SJCRH30 (cell line): ENCODE measurements around the gene XCR1. TPM values are rescaled to one million over a fixed set of nuclear protein-coding genes. Genes with fewer than 3 reads are reported as not detected.
"Not testable (repeated sequence)": the region's sequence is repeated elsewhere in the genome, so short reads cannot be mapped to it uniquely, and the experiment has no call there.

Experiments
- DNase-seq, 2 experiments: peaks; one replicate each; pipeline ENCODE4 v3.0.0-alpha.2; 2015 to 2020
- H3K27ac ChIP-seq: fragments of 250-450 bp; sonication (Bioruptor Pico); 2 replicates; pipeline ENCODE4 v1.5.1; 2020; ENCODE audit warnings: mild to moderate bottlenecking, moderate library complexity
- H3K27me3 ChIP-seq: fragments of 250-450 bp; sonication (Bioruptor Pico); 2 replicates; pipeline ENCODE4 v1.5.1; 2020; ENCODE audit warnings: mild to moderate bottlenecking, moderate library complexity
- H3K36me3 ChIP-seq: fragments of 250-450 bp; sonication (Bioruptor Pico); 2 replicates; pipeline ENCODE4 v1.5.1; 2020; ENCODE audit warnings: mild to moderate bottlenecking, moderate library complexity
- H3K4me1 ChIP-seq: fragments of 250-450 bp; sonication (Bioruptor Pico); 2 replicates; pipeline ENCODE4 v1.5.1; 2020; ENCODE audit warnings: mild to moderate bottlenecking, moderate library complexity
- H3K4me3 ChIP-seq: fragments of 250-450 bp; sonication (Bioruptor Pico); 2 replicates; pipeline ENCODE4 v1.5.1; 2020; ENCODE audit warnings: mild to moderate bottlenecking, moderate library complexity
- H3K9me3 ChIP-seq: fragments of 250-450 bp; sonication (Bioruptor Pico); replicated peaks from 2 replicates; pipeline ENCODE4 v1.5.1; 2020; ENCODE audit warnings: mild to moderate bottlenecking, moderate library complexity
- total RNA-seq: library from RNA; depleted of rRNA; stranded (reverse); fragments of >200 nt; shearing (Covaris generic); gene quantifications from 2 replicates; pipeline ENCODE4 v1.2.3, GENCODE V29; 2014

Gene XCR1
- total RNA-seq, 1 experiment from 2014 or later, result not detected

DNA sequence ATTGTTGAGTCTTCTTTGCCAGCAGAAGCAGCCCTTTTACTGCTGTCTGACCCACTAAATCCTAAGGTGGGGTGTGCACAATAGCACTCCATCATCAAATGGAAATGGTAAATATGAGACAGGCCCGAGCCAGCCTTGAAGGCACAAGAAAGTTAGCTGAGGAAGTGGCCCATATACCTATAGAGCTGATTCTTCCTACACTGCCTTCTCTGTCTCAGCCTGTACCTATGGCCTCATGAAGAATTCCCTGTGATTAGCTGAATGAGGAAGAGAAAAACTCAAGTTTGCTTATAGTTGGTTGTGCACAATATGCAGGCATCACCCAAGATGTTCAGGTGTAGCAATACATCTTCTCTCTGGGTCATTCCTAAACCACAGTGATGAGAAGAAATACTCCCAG lies 31.7 kb upstream of the XCR1 start:
- H3K27ac ChIP-seq, result no peak overlapping the region
- no peaks in the 10 kb centered on the region for H3K36me3 ChIP-seq
- H3K9me3 ChIP-seq, result no peaks in the 10 kb centered on the region
- no peak overlapping the region for H3K4me3 ChIP-seq
- no peaks in the 10 kb centered on the region for H3K4me1 ChIP-seq
- DNase-seq, result no peak
- H3K27me3 ChIP-seq, result no peaks in the 10 kb centered on the region

GRCh38 chr3:46057716-46058115 lies 30.4 kb upstream of the XCR1 start:
- Histone ChIP-seq H3K27me3 (no peaks in the 10 kb centered on the region), H3K9me3 (no peaks in the 10 kb centered on the region), H3K4me1 (no peaks in the 10 kb centered on the region), H3K27ac (no peak overlapping the region), H3K36me3 (no peaks in the 10 kb centered on the region), H3K4me3 (no peak overlapping the region)
- no peak for DNase-seq

- Histone ChIP-seq H3K36me3 (no peaks in the 10 kb centered on the region), H3K27ac (no peak overlapping the region), H3K27me3 (no peaks in the 10 kb centered on the region)
These were observed 29.4 kb upstream of the XCR1 start for GRCh38 chr3:46056686-46057085.

DNA sequence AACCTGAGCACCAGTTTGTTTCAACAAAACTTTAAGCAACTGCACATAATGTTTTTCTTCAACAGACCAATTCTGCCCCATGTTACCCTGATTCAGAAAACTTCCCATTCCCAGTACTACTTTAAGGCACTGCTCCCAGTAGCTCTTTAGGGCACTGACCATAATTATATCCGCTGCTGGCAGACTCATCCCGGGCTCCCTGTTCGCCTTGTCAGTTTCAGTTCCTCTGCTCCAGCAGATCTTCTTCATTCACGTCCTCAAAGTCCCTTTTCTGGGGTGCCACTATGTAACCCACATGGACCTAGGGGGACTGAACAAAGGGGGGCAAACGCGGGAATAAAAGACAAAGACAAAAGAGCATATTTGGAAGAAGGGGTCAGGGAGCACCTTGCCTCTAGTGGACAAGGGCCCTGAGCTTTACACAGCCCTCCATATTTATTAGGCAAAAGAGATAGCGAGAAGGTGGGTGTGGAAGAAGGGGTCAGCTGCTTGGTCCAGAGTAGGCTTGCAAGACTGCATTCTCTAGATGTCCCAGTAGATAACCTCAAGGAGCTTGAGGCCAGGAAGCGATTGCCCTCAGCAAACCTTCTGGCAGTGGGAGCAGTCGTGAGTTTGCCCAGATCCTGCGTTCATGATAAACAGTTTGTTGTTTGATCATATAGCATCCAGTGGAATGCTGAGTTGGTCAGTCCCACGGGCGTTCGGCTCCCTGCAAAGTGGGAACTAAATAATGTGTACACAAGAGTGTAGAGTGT lies 26.7 kb upstream of the XCR1 start:
- H3K27me3 ChIP-seq, result not testable (repeated sequence)

More at GRCh38 chr3:46056686-46057085, 29.4 kb upstream of the XCR1 start:
- no peak overlapping the region for H3K4me3 ChIP-seq
- no peaks in the 10 kb centered on the region for H3K4me1 ChIP-seq
- no peak for DNase-seq
- no peaks in the 10 kb centered on the region for H3K9me3 ChIP-seq

GRCh38 chr3:46053265-46053664 lies 26.0 kb upstream of the XCR1 start:
- not testable (repeated sequence) for H3K9me3 ChIP-seq, H3K4me3 ChIP-seq, H3K27ac ChIP-seq, DNase-seq, H3K27me3 ChIP-seq, H3K36me3 ChIP-seq, H3K4me1 ChIP-seq

More for the DNA sequence above, 26.7 kb upstream of the XCR1 start:
- H3K4me3 ChIP-seq, DNase-seq, H3K9me3 ChIP-seq, H3K27ac ChIP-seq, H3K4me1 ChIP-seq, H3K36me3 ChIP-seq: not testable (repeated sequence)

GRCh38 chr3:46052531-46052930 lies 25.2 kb upstream of the XCR1 start:
- Histone ChIP-seq H3K27ac (no peak overlapping the region), H3K27me3 (no peaks in the 10 kb centered on the region), H3K9me3 (no peaks in the 10 kb centered on the region), H3K4me1 (no peaks in the 10 kb centered on the region), H3K36me3 (no peaks in the 10 kb centered on the region), H3K4me3 (no peak overlapping the region)
- no peak for DNase-seq

DNA sequence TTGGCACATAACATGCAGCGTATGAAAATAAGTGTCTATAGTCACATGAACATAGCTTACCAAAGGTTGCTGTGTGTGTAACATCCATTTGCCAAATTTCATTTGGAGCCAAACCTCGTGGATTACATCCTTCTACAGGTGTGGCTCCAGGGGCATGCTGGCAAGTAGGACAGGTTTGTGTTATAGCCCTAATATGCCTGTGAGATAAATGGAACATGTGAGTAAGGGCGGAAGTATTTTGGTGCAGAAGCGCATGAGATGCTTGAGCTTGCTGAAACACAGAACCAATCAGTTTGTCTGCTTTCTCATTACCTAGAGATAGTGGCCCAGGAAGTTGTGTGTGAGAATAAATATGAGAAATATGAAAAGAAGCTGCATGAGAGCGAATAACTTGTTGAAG lies 21.8 kb upstream of the XCR1 start:
- Histone ChIP-seq H3K4me1 (no peaks in the 10 kb centered on the region), H3K27me3 (no peaks in the 10 kb centered on the region), H3K27ac (no peak overlapping the region), H3K9me3 (no peaks in the 10 kb centered on the region), H3K36me3 (no peaks in the 10 kb centered on the region), H3K4me3 (no peak overlapping the region)
- no peak for DNase-seq

DNA sequence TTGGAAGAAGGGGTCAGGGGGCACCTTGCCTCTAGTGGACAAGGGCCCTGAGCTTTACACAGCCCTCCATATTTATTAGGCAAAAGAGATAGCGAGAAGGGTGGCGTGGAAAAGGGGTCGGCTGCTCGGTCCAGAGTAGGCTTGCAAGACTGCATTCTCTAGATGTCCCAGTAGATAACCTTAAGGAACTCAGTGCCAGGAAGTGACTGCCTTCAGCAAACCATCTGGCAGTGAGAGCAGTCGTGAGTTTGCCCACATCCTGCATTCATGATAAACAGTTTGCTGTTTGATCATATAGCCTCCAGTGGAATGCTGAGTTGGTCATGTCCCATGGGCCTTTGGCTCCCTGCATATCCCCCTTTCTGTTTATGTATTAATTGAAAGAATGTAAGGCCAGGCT lies 18.9 kb upstream of the XCR1 start:
- H3K9me3 ChIP-seq, H3K27me3 ChIP-seq, H3K27ac ChIP-seq, H3K4me1 ChIP-seq, H3K36me3 ChIP-seq, H3K4me3 ChIP-seq, DNase-seq: not testable (repeated sequence)

- no peak for DNase-seq
- no peaks in the 10 kb centered on the region for H3K9me3 ChIP-seq
- no peaks in the 10 kb centered on the region for H3K27me3 ChIP-seq
These were observed 11.6 kb upstream of the XCR1 start for GRCh38 chr3:46038916-46039315.

GRCh38 chr3:46038071-46038470 lies 10.8 kb upstream of the XCR1 start:
- H3K27ac ChIP-seq, DNase-seq: not testable (repeated sequence)

More at GRCh38 chr3:46038916-46039315, 11.6 kb upstream of the XCR1 start:
- H3K36me3 ChIP-seq, result no peaks in the 10 kb centered on the region
- no peak overlapping the region for H3K27ac ChIP-seq
- H3K4me3 ChIP-seq, result no peak overlapping the region
- no peaks in the 10 kb centered on the region for H3K4me1 ChIP-seq

DNA sequence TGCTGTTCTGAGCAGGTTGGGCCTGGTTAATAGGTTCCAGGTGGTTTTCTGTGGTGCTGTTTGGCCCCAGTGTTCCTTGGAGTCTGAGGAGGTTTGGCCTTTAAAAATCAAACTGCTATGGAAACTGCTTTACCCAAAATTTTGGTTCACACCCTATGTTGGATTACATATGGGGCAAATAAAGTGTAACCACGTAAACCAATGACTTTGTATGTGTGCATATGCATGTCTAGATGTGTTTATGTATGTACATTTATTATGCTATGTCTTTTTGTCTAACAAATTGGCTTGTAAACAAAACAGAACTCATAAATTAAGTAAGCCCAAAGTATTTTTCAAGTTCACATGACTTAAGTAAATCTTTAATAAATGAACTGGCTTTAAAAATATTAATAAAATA lies 8.9 kb upstream of the XCR1 start:
- Histone ChIP-seq H3K9me3 (no peaks in the 10 kb centered on the region), H3K4me1 (no peaks in the 10 kb centered on the region), H3K4me3 (no peak overlapping the region), H3K36me3 (no peaks in the 10 kb centered on the region), H3K27me3 (no peaks in the 10 kb centered on the region), H3K27ac (no peak overlapping the region)
- DNase-seq, result no peak

More at GRCh38 chr3:46038071-46038470, 10.8 kb upstream of the XCR1 start:
- not testable (repeated sequence) for H3K27me3 ChIP-seq, H3K4me1 ChIP-seq, H3K36me3 ChIP-seq, H3K9me3 ChIP-seq, H3K4me3 ChIP-seq

DNA sequence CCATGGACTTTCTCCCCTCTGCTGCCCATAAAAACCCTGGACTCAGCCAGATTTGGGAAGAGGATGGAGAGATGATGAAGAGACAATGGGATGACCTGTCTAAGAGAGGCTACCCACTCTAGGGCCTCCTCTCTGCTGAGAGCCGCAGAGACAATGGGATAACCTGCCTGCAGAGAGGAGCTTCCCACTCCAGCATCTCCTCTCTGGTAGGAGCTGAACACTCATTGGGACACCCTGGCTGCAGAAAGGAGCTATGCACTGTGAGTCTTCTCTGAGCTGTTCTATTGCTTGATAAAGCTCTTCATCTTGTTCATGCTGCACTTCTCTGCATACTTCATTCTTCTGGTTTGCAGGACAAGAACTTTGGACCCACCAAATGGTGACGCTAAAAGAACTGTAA lies 4.5 kb upstream of the XCR1 start:
- no peaks in the 10 kb centered on the region for H3K36me3 ChIP-seq
- H3K4me1 ChIP-seq, result no peaks in the 10 kb centered on the region
- no peak overlapping the region for H3K27ac ChIP-seq
- DNase-seq, result no peak
- no peak overlapping the region for H3K4me3 ChIP-seq
- H3K9me3 ChIP-seq, result no peaks in the 10 kb centered on the region
- H3K27me3 ChIP-seq, result no peaks in the 10 kb centered on the region

GRCh38 chr3:46031269-46031668 lies 4.0 kb upstream of the XCR1 start:
- no peaks in the 10 kb centered on the region for H3K9me3 ChIP-seq
- H3K4me1 ChIP-seq, result no peaks in the 10 kb centered on the region
- H3K36me3 ChIP-seq, result no peaks in the 10 kb centered on the region
- H3K4me3 ChIP-seq, result no peak overlapping the region
- DNase-seq, result no peak
- H3K27ac ChIP-seq, result no peak overlapping the region
- no peaks in the 10 kb centered on the region for H3K27me3 ChIP-seq

DNA sequence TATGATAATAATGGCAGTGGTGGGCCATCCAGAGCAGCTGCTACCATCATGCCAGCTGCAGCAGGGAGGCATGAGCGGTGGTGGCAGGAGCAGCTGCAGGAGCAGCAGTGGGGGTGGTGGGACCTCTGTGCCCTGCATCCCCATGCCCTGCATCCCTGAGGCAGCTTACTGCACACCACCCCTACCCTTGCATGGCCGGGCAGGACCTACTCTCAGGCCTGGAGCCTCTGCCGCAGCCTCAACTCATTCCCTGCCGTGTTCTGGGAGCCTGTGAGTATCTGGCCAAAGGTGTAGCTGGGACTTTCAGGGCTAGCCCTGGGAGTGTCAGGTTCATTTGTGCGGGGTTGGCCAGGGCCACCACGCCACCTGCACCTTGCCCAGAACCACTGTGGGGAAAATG lies 3.3 kb upstream of the XCR1 start:
- Histone ChIP-seq H3K4me1 (no peaks in the 10 kb centered on the region), H3K27ac (no peak overlapping the region), H3K27me3 (no peaks in the 10 kb centered on the region), H3K9me3 (no peaks in the 10 kb centered on the region), H3K36me3 (no peaks in the 10 kb centered on the region), H3K4me3 (no peak overlapping the region)
- no peak for DNase-seq

- Histone ChIP-seq H3K27me3 (no peaks in the 10 kb centered on the region), H3K4me1 (no peaks in the 10 kb centered on the region), H3K36me3 (no peaks in the 10 kb centered on the region), H3K4me3 (no peak overlapping the region), H3K9me3 (no peaks in the 10 kb centered on the region), H3K27ac (no peak overlapping the region)
- no peak for DNase-seq
These were observed 2.8 kb upstream of the XCR1 start for GRCh38 chr3:46029953-46030543.
